GM19467 (cell line): ENCODE data around the gene C1QL2.

Experiments used
- ATAC-seq: cut with Tn5 transposase; IDR thresholded peaks from one replicate; pipeline ENCODE4 v1.9.1; 2021; ENCODE audit warnings: mild to moderate bottlenecking, moderate library complexity; ENCODE audit not compliant: unreplicated experiment

Gene C1QL2

GRCh38 chr2:119109866-119110265 is 48.7 kb downstream of the C1QL2 start:
- no peak for ATAC-seq

- no peak for ATAC-seq
These were observed 50.4 kb downstream of the C1QL2 start for GRCh38 chr2:119108186-119108585.

GRCh38 chr2:119106301-119106897 is 52.2 kb downstream of the C1QL2 start:
- no peak for ATAC-seq
